NCI-H446 (cell line): ENCODE data around the gene AFAP1.

Experiments
- DNase-seq, 2 experiments: peaks; one replicate each; lab custom pipeline; 2025; lab: John Stamatoyannopoulos, UW

The AFAP1 gene

GRCh38 chr4:7841894-7842293, 97.8 kb downstream of the AFAP1 start:
- no peak for DNase-seq

- DNase-seq, result no peak
Measured at GRCh38 chr4:7841071-7841470, 98.6 kb downstream of the AFAP1 start.

GRCh38 chr4:7839856-7840255, 99.8 kb downstream of the AFAP1 start:
- DNase-seq, result no peak

GRCh38 chr4:7838136-7838782, 101.4 kb downstream of the AFAP1 start:
- no peak for DNase-seq

GRCh38 chr4:7837597-7838135, 102.0 kb downstream of the AFAP1 start:
- no peak for DNase-seq

- no peak for DNase-seq
Measured at GRCh38 chr4:7831858-7832730, 107.6 kb downstream of the AFAP1 start.

- no peak for DNase-seq
Measured at GRCh38 chr4:7831330-7831729, 108.3 kb downstream of the AFAP1 start.

GRCh38 chr4:7830747-7831146, 108.9 kb downstream of the AFAP1 start:
- no peak for DNase-seq

GRCh38 chr4:7829652-7830580, 109.7 kb downstream of the AFAP1 start:
- no peak for DNase-seq

- no peak for DNase-seq
Measured at GRCh38 chr4:7828793-7829301, 110.8 kb downstream of the AFAP1 start.

- no peak for DNase-seq
Measured at GRCh38 chr4:7828011-7828720, 111.5 kb downstream of the AFAP1 start.

GRCh38 chr4:7827566-7827965, 112.1 kb downstream of the AFAP1 start:
- DNase-seq, result no peak

GRCh38 chr4:7826909-7827306, 112.8 kb downstream of the AFAP1 start:
- DNase-seq, result no peak

- DNase-seq, result no peak
Measured at GRCh38 chr4:7826176-7826908, 113.3 kb downstream of the AFAP1 start.

GRCh38 chr4:7824218-7824617, 115.4 kb downstream of the AFAP1 start:
- DNase-seq, result no peak

- no peak for DNase-seq
Measured at GRCh38 chr4:7823416-7823824, 116.2 kb downstream of the AFAP1 start.

- no peak for DNase-seq
Measured at GRCh38 chr4:7822877-7823276, 116.8 kb downstream of the AFAP1 start.

- no peak for DNase-seq
Measured at GRCh38 chr4:7822137-7822505, 117.5 kb downstream of the AFAP1 start.

- DNase-seq, result no peak
Measured at GRCh38 chr4:7821245-7822136, 118.2 kb downstream of the AFAP1 start.
